UCSD-AML1 (cell line): ENCODE data around the gene SFTA2.
"Not testable (repeated sequence)": the region's sequence is repeated elsewhere in the genome, so short reads cannot be mapped to it uniquely, and the experiment has no call there.

Experiments
- DNase-seq: peaks from one replicate; lab custom pipeline; 2025; ENCODE audit not compliant: unreplicated experiment; lab: John Stamatoyannopoulos, UW

SFTA2 gene

GRCh38 chr6:30944051-30944450 lies 12.1 kb upstream of the SFTA2 start:
- no peak for DNase-seq

GRCh38 chr6:30942338-30943060 lies 10.5 kb upstream of the SFTA2 start:
- no peak for DNase-seq

GRCh38 chr6:30940361-30940986 lies 8.5 kb upstream of the SFTA2 start, which contains the start of gene MUCL3:
MUCL3 (plus strand) TSS chr6:30940973; CDS start chr6:30941000, 27 bp downstream.
- DNase-seq = no peak

GRCh38 chr6:30939473-30939872 lies 7.5 kb upstream of the SFTA2 start:
- DNase-seq = no peak

- no peak for DNase-seq
Observed at GRCh38 chr6:30938730-30939129, 6.8 kb upstream of the SFTA2 start.

- no peak for DNase-seq
Observed at GRCh38 chr6:30937265-30937664, 5.3 kb upstream of the SFTA2 start.

- DNase-seq = no peak
Observed at GRCh38 chr6:30935018-30935417, 3.0 kb upstream of the SFTA2 start.

- DNase-seq = no peak
Observed at GRCh38 chr6:30932665-30933365, 845 bp upstream of the SFTA2 start.

GRCh38 chr6:30931272-30931671 lies 698 bp downstream of the SFTA2 start:
- DNase-seq = no peak

- no peak for DNase-seq
Observed at GRCh38 chr6:30930506-30930905, 1.5 kb downstream of the SFTA2 start.

GRCh38 chr6:30928677-30929076 lies 3.3 kb downstream of the SFTA2 start:
- no peak for DNase-seq

GRCh38 chr6:30927080-30927479 lies 4.9 kb downstream of the SFTA2 start:
- DNase-seq = not testable (repeated sequence)

- no peak for DNase-seq
Observed at GRCh38 chr6:30926644-30927043, 5.3 kb downstream of the SFTA2 start.

GRCh38 chr6:30924040-30924627 lies 7.8 kb downstream of the SFTA2 start:
- not testable (repeated sequence) for DNase-seq

- no peak for DNase-seq
Observed at GRCh38 chr6:30922447-30922852, 9.5 kb downstream of the SFTA2 start.

GRCh38 chr6:30918670-30919069 lies 13.3 kb downstream of the SFTA2 start:
- DNase-seq = no peak

- no peak for DNase-seq
Observed at GRCh38 chr6:30917487-30917886, 14.5 kb downstream of the SFTA2 start.

GRCh38 chr6:30917041-30917440 lies 14.9 kb downstream of the SFTA2 start:
- DNase-seq = no peak

GRCh38 chr6:30915591-30915946 lies 16.4 kb downstream of the SFTA2 start:
- DNase-seq = peak; percentile 35

GRCh38 chr6:30914854-30915590 lies 16.9 kb downstream of the SFTA2 start:
- DNase-seq = peak; percentile 35
